IPS-18c (cell line): Measurements from ENCODE around the gene CDC14B.
"Not testable (repeated sequence)": the region's sequence is repeated elsewhere in the genome, so short reads cannot be mapped to it uniquely, and the experiment has no call there.

Source experiments
- H3K4me3 ChIP-seq: 2 replicates; pipeline ENCODE4 v1.7.0; 2013; ENCODE audit warnings: low read depth, mild to moderate bottlenecking, low read length, moderate library complexity; ENCODE audit not compliant: insufficient read depth
- H3K9me3 ChIP-seq: one replicate; pipeline ENCODE4 v1.6.1; 2013; ENCODE audit warnings: mild to moderate bottlenecking, low read length, moderate library complexity; ENCODE audit not compliant: control insufficient read depth, insufficient read depth

Gene CDC14B

GRCh38 chr9:96609732-96610131 lies 9.9 kb downstream of the CDC14B start:
- Histone ChIP-seq H3K4me3 (no peak overlapping the region), H3K9me3 (no peaks in the 10 kb centered on the region)

- Histone ChIP-seq H3K4me3 (no peak overlapping the region), H3K9me3 (no peaks in the 10 kb centered on the region)
These were observed 11.7 kb downstream of the CDC14B start for GRCh38 chr9:96607971-96608370.

GRCh38 chr9:96605328-96605727 lies 14.3 kb downstream of the CDC14B start:
- no peak overlapping the region for H3K4me3 ChIP-seq
- no peaks in the 10 kb centered on the region for H3K9me3 ChIP-seq

GRCh38 chr9:96604004-96604319 lies 15.7 kb downstream of the CDC14B start:
- no peak overlapping the region for H3K4me3 ChIP-seq

GRCh38 chr9:96603305-96604003 lies 16.2 kb downstream of the CDC14B start:
- Histone ChIP-seq H3K4me3 (no peak overlapping the region), H3K9me3 (no peaks in the 10 kb centered on the region)

More at GRCh38 chr9:96604004-96604319, 15.7 kb downstream of the CDC14B start:
- no peaks in the 10 kb centered on the region for H3K9me3 ChIP-seq

- Histone ChIP-seq H3K4me3 (no peak overlapping the region), H3K9me3 (no peaks in the 10 kb centered on the region)
These were observed 20.3 kb downstream of the CDC14B start for GRCh38 chr9:96599298-96599697.

GRCh38 chr9:96596601-96597111 lies 23.0 kb downstream of the CDC14B start:
- no peaks in the 10 kb centered on the region for H3K9me3 ChIP-seq
- H3K4me3 ChIP-seq: no peak overlapping the region

- Histone ChIP-seq H3K9me3 (no peaks in the 10 kb centered on the region), H3K4me3 (no peak overlapping the region)
These were observed 32.0 kb downstream of the CDC14B start for GRCh38 chr9:96587338-96588315.

GRCh38 chr9:96585426-96585825 lies 34.2 kb downstream of the CDC14B start:
- Histone ChIP-seq H3K4me3 (no peak overlapping the region), H3K9me3 (no peaks in the 10 kb centered on the region)

GRCh38 chr9:96582199-96582598 lies 37.4 kb downstream of the CDC14B start:
- H3K9me3 ChIP-seq, H3K4me3 ChIP-seq: not testable (repeated sequence)

- H3K4me3 ChIP-seq: no peak overlapping the region
- H3K9me3 ChIP-seq: no peaks in the 10 kb centered on the region
These were observed 37.9 kb downstream of the CDC14B start for GRCh38 chr9:96581786-96582185.

- no peak overlapping the region for H3K4me3 ChIP-seq
- no peaks in the 10 kb centered on the region for H3K9me3 ChIP-seq
These were observed 38.3 kb downstream of the CDC14B start for GRCh38 chr9:96581301-96581700.

- no peak overlapping the region for H3K4me3 ChIP-seq
- H3K9me3 ChIP-seq: no peaks in the 10 kb centered on the region
These were observed 44.7 kb downstream of the CDC14B start for GRCh38 chr9:96574931-96575351.

- no peak overlapping the region for H3K4me3 ChIP-seq
- no peaks in the 10 kb centered on the region for H3K9me3 ChIP-seq
These were observed 45.2 kb downstream of the CDC14B start for GRCh38 chr9:96574455-96574854.

GRCh38 chr9:96567203-96567700 lies 52.4 kb downstream of the CDC14B start:
- no peaks in the 10 kb centered on the region for H3K9me3 ChIP-seq
- peak overlapping the region; percentile 78 for H3K4me3 ChIP-seq

GRCh38 chr9:96566498-96567202 lies 53.0 kb downstream of the CDC14B start:
- peak overlapping the region; percentile 78 for H3K4me3 ChIP-seq
- H3K9me3 ChIP-seq: no peaks in the 10 kb centered on the region
